ENCODE data around the gene FBN2. TPM values are rescaled to one million over a fixed set of nuclear protein-coding genes. Genes with fewer than 3 reads are reported as not detected.
A peak's percentile ranks its signal among the peaks of the same experiment; 100 is the strongest.

The FBN2 gene
- total RNA-seq, 1 donor from 2014 or later = 875 TPM

- no peak for DNase-seq (ENCODE audit: low spot score)
These were observed 220.6 kb downstream of the FBN2 start for GRCh38 chr5:128317481-128317880.

- DNase-seq (ENCODE audit: low spot score) = no peak
These were observed 222.4 kb downstream of the FBN2 start for GRCh38 chr5:128315671-128316070.

- DNase-seq (ENCODE audit: low spot score) = no peak
These were observed 232.7 kb downstream of the FBN2 start for GRCh38 chr5:128305341-128305740.

GRCh38 chr5:128304791-128305190, 233.3 kb downstream of the FBN2 start:
- DNase-seq (ENCODE audit: low spot score) = no peak

GRCh38 chr5:128304088-128304487, 234.0 kb downstream of the FBN2 start:
- peak; percentile 75 for DNase-seq (ENCODE audit: low spot score)

GRCh38 chr5:128303593-128303992, 234.5 kb downstream of the FBN2 start:
- DNase-seq (ENCODE audit: low spot score) = no peak

GRCh38 chr5:128300181-128300580, 237.9 kb downstream of the FBN2 start:
- DNase-seq (ENCODE audit: low spot score) = no peak

- no peak for DNase-seq (ENCODE audit: low spot score)
These were observed 247.7 kb downstream of the FBN2 start for GRCh38 chr5:128290152-128290858.

GRCh38 chr5:128287740-128288139, 250.3 kb downstream of the FBN2 start:
- DNase-seq (ENCODE audit: low spot score) = no peak

GRCh38 chr5:128284236-128284635, 253.8 kb downstream of the FBN2 start:
- no peak for DNase-seq (ENCODE audit: low spot score)

GRCh38 chr5:128279345-128279744, 258.7 kb downstream of the FBN2 start:
- DNase-seq (ENCODE audit: low spot score) = no peak

GRCh38 chr5:128276537-128277216, 261.4 kb downstream of the FBN2 start:
- DNase-seq (ENCODE audit: low spot score) = no peak

- DNase-seq (ENCODE audit: low spot score) = no peak
These were observed 263.6 kb downstream of the FBN2 start for GRCh38 chr5:128274441-128274840.

- DNase-seq (ENCODE audit: low spot score) = no peak
These were observed 264.3 kb downstream of the FBN2 start for GRCh38 chr5:128273736-128274135.

GRCh38 chr5:128271859-128272464, 266.1 kb downstream of the FBN2 start:
- DNase-seq (ENCODE audit: low spot score) = no peak

- DNase-seq (ENCODE audit: low spot score) = no peak
These were observed 267.0 kb downstream of the FBN2 start for GRCh38 chr5:128271071-128271470.

- DNase-seq (ENCODE audit: low spot score) = peak; percentile 37
These were observed 273.3 kb downstream of the FBN2 start for GRCh38 chr5:128264564-128265360.

GRCh38 chr5:128263357-128263756, 274.7 kb downstream of the FBN2 start:
- no peak for DNase-seq (ENCODE audit: low spot score)

GRCh38 chr5:128262911-128263310, 275.1 kb downstream of the FBN2 start:
- DNase-seq (ENCODE audit: low spot score) = no peak

GRCh38 chr5:128259607-128260021, 278.4 kb downstream of the FBN2 start:
- DNase-seq (ENCODE audit: low spot score) = no peak

GRCh38 chr5:128258372-128258771, 279.7 kb downstream of the FBN2 start:
- no peak for DNase-seq (ENCODE audit: low spot score)

- peak; percentile 70 for DNase-seq (ENCODE audit: low spot score)
These were observed 281.0 kb downstream of the FBN2 start for GRCh38 chr5:128257076-128257475.

All from umbilical cord (tissue), 2 donors.